ENCODE measurements around the gene TULP4.

Gene TULP4

GRCh38 chr6:158557927-158558326, 245.7 kb downstream of the TULP4 start:
- no peak for TF ChIP-seq ZNF274 (IDR thresholded peaks at IDR 0.05; ENCODE audit: low read depth, low read length)
- no peak overlapping the region for H3K4me3 ChIP-seq (ENCODE audit: low read length)

- no peak overlapping the region for H3K4me3 ChIP-seq (ENCODE audit: low read length)
Observed at GRCh38 chr6:158558415-158559306, 246.4 kb downstream of the TULP4 start.

DNA sequence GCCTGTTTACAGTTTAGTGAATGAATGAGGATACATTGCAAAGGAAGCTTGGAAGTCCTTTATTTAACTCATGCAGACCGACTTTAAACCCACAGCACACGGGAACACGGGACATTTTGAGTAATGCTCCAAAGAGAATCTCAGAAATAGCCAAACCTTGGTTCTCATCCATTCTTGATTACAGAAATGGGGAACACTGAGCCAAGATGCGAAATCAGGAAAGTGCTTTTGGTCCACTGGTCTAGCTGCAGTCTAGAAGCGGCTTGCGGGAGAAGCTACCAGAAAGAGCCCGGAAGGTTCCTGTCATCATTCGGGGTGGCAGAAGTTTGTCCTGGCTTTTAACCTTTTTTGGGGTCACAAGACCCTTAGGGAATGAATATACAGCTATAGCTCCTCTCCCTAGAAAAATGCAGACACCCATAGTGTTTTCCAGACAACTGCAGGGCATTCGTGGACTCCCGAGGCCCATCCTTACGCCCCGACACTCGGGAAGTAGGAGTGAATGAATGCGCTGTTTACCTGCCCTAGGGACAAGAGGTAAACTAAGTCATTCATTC, 247.2 kb downstream of the TULP4 start:
- TF ChIP-seq ZNF274 (IDR thresholded peaks at IDR 0.05; ENCODE audit: low read depth, low read length) = no peak
- H3K4me3 ChIP-seq (ENCODE audit: low read length) = peak overlapping the region; percentile 78; the same call in 1 of the 2 replicates

More at GRCh38 chr6:158558415-158559306, 246.4 kb downstream of the TULP4 start:
- no peak for TF ChIP-seq ZNF274 (IDR thresholded peaks at IDR 0.05; ENCODE audit: low read depth, low read length)

DNA sequence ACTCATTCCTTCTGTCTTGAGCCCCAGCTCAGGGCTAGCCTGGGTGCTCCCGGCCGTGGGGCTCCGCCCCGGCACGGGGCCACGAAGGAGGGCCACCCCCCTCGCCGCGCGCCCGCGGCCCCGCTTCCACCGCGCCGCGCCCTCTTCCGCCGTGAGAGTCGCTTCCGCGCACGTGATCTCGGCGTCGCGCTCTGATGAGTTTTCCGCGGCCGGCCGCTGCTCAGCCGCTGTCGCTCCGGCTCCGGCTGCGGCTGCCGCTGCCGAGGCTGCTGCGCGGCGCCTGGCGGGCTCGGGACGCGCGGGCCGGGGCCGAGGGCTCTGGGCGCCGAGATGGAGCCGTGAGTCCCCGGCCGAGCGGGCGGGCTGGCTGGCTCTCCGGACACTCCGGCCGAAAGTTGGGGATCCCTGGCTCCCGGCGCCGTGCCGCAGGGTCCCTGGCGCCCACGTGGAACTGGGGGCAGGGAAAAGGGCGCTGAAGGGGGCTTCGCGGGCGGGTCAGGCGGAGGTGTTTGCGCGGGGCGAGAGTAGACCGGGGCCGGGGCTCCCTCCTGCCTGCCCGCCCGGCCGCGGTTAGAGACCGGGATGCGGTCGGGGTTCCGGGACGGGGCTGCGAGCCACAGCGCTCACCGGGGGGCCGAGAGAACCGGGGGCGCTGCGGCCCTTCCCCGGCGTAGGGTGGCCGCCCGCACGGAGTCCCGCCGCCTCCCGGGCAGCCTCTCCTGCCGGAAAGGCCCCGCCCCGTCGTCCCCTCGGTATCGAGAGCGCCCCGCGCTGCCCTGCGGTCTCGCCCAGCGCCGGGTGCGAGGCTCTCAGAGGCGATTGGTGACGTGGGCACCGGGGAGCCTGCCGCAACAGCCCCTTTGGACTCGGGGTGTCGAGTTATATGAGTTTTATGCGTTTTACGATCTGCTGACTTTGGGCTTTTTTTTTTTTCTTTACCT, 247.9 kb downstream of the TULP4 start, which contains the start of gene TMEM181:
TSS of gene TMEM181 (plus strand) at position 197 of the 941 bp plus-strand sequence. CDS start at position 331, 134 bp downstream.
- H3K4me3 ChIP-seq (ENCODE audit: low read length) = peak within 1 kb of the TSS; percentile 78
- TF ChIP-seq ZNF274 (IDR thresholded peaks at IDR 0.05; ENCODE audit: low read depth, low read length) = no peak

- no peak for TF ChIP-seq ZNF274 (IDR thresholded peaks at IDR 0.05; ENCODE audit: low read depth, low read length)
- peak overlapping the region; percentile 78 for H3K4me3 ChIP-seq (ENCODE audit: low read length)
Observed at GRCh38 chr6:158560836-158561320, 248.6 kb downstream of the TULP4 start.

Data from GM08714 (cell line).